Stimulated activated CD8-positive, alpha-beta memory T cell treated with anti-CD3 and anti-CD28 coated beads, Interleukin-15, amount 100 ng/mL, for 48 hours (primary cell): Measurements from ENCODE around the gene OR8G5.

Source experiments
- DNase-seq, 2 donors: peaks; one replicate each; pipeline ENCODE4 v3.0.0-alpha.2; 2020; ENCODE audit warnings: low read depth in 2 of 2

Gene OR8G5

GRCh38 chr11:124285610-124286344 lies 29.6 kb downstream of the OR8G5 start:
- DNase-seq: no peak

GRCh38 chr11:124294687-124295086 lies 38.5 kb downstream of the OR8G5 start:
- no peak for DNase-seq

- no peak for DNase-seq
Observed at GRCh38 chr11:124296016-124296415, 39.8 kb downstream of the OR8G5 start.

- no peak for DNase-seq
Observed at GRCh38 chr11:124297921-124298320, 41.7 kb downstream of the OR8G5 start.

GRCh38 chr11:124301548-124301947 lies 45.4 kb downstream of the OR8G5 start:
- DNase-seq: no peak

GRCh38 chr11:124302347-124303125 lies 46.4 kb downstream of the OR8G5 start:
- DNase-seq: no peak

GRCh38 chr11:124307093-124307492 lies 50.9 kb downstream of the OR8G5 start:
- DNase-seq: no peak

- no peak for DNase-seq
Observed at GRCh38 chr11:124310721-124311120, 54.5 kb downstream of the OR8G5 start.

- no peak for DNase-seq
Observed at GRCh38 chr11:124311269-124311668, 55.1 kb downstream of the OR8G5 start.

- no peak for DNase-seq
Observed at GRCh38 chr11:124311670-124312069, 55.5 kb downstream of the OR8G5 start.

GRCh38 chr11:124313131-124313530 lies 57.0 kb downstream of the OR8G5 start:
- DNase-seq: no peak

- DNase-seq: no peak
Observed at GRCh38 chr11:124313849-124314248, 57.7 kb downstream of the OR8G5 start, which contains the start of gene OR8D1. TSS of gene OR8D1 (minus strand) at chr11:124313949. CDS start at chr11:124310766, 3,183 bp downstream.

GRCh38 chr11:124315052-124315451 lies 58.9 kb downstream of the OR8G5 start:
- no peak for DNase-seq
